ENCODE measurements around the gene MAPK14. TPM values are rescaled to one million over a fixed set of nuclear protein-coding genes. Genes with fewer than 3 reads are reported as not detected.

Gene MAPK14
- total RNA-seq, 4 donors from 2014 or later, result 62.0 to 117 (median 86.2) TPM

Other genes starting within 250 kb of the MAPK14 start
- not detected for gene CLPSL1, start 246.8 kb upstream of the MAPK14 start, total RNA-seq
- gene CLPS, start 230.5 kb upstream of the MAPK14 start, total RNA-seq, result not detected
- gene LHFPL5, start 222.5 kb upstream of the MAPK14 start, total RNA-seq, result not detected
- gene SRPK1, start 106.7 kb upstream of the MAPK14 start, total RNA-seq, result 10 to 100 TPM; 14.3 to 76.3 (median 29.4) TPM
- under 1 TPM in 1 of 4 donors, not detected in 3; 0.07 TPM for gene SLC26A8, start 3.2 kb upstream of the MAPK14 start, total RNA-seq
- gene MAPK13, start 102.7 kb downstream of the MAPK14 start, total RNA-seq, result 10 to 100 TPM in 1 of 4 donors, 1 to 10 TPM in 2, under 1 TPM in 1; 0.26 to 10.9 (median 3.0) TPM
- gene BRPF3, start 168.9 kb downstream of the MAPK14 start, total RNA-seq, result 10 to 100 TPM in 3 of 4 donors, 1 to 10 TPM in 1; 8.5 to 44.5 (median 27.3) TPM
- gene PNPLA1, start 242.3 kb downstream of the MAPK14 start, total RNA-seq, result not detected